ENCODE results near the gene FBXW2.
"Not testable (repeated sequence)": the region's sequence is repeated elsewhere in the genome, so short reads cannot be mapped to it uniquely, and the experiment has no call there.

Gene FBXW2

DNA sequence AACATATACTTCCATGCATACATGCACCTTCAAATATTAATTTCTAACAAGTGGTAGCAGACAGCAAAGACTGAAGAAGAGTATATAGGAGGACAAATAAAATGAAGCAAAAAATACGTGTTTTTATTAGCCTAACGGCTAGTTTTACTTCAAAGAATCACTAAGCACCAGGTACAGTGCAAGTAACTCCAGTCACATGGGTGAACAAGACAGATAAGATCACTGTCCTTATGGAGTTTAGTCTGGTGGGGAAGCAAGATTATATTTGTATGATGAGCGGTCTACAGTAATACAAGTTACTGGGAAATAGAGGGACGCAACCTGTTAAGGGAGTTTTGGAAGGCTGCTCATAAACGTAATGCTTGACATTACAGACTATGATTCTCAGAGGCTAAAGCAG is 16.0 kb downstream of the FBXW2 start:
- no peak for DNase-seq

DNA sequence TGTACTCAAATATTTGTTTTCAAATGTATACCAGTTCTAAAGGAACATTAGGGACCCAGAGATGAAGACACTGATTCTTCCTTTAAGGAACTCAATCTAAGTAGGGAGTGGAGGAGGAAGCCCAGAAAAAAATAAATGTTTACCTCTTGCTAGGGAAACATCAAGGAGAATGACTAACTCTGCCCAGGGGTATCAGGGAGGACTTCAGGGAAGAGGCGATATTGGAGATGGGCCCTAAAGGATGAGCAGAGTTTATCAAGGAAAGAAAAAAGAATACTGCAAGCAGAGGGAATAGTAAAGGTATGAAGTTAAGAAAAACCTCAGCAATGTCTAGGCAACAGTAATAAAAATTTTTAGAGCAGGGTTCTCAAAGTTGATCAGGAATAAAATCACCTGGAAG is 16.4 kb downstream of the FBXW2 start:
- DNase-seq, result no peak

DNA sequence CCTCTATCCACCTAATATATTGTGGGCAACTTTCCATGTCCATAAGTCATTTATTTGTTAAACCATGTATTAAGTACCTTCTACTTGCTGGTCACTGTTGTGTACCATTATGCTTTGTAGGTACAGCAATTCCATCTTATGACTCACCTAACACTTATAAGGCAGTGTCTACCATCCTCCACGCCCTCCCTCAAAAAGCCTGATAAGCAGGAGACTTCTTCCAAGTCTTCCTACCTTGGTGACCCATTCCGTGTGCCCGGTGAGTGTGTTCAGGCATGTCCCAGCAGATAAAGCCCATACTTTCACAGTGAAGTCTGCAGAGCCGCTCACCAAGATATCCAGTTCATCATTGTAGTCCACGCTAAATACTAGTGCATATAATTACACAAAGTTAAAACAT is 17.4 kb downstream of the FBXW2 start:
- no peak for DNase-seq

DNA sequence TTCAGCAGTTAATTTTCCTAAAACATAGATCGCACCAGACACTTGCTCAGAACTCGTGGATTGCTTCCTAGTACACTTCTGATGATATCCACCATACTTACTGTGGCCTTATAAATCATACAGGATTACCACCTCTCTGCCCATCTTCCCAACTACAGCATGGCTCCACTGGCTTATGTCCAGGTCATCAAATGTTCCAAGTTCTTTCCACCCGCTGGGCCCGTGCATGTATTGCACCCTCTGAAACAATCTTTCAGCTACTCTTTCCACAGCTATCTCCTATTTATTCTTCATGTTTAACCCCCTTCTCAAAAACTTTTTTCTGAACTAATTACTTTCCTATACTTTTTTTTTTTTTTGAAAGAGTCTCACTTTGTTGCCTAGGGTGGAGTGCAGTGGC is 18.5 kb downstream of the FBXW2 start:
- DNase-seq, result no peak

DNA sequence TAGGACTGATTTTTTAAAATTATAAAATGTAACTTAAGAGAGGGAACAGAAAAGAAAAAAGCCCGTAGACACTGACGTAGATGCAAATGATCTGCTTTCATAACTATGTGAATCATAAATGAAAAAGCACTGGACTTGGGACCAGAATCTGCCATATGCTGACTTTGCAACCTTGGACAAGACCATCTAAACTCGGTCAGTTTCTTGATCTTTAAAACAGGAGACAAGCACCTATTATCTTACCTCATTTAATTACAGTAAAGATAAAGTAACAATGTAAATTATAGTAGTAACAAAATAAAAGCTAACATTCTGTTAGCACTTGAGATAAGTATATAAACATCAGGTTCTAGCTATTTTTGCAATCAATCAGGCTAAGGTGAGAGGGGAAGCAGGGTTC is 20.0 kb downstream of the FBXW2 start:
- no peak for DNase-seq

DNA sequence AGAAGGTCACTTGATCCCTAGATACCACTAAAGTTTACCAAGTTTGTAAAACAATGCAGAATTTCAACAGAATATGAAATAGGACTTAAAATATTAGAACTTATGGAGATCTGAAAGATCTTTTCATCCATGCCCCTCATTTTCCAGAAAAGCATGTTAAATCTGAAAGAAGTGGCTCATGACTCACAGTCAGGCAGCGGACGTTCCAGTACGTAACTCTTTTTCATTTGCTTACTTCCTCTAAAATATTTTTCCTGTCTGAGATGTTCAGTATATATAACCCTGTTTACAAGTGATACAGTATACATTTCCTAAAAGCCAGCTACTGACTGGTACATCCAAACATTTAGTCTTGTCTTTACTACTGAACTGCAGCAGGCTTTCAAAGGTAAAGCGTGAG is 22.3 kb downstream of the FBXW2 start:
- no peak for DNase-seq

DNA sequence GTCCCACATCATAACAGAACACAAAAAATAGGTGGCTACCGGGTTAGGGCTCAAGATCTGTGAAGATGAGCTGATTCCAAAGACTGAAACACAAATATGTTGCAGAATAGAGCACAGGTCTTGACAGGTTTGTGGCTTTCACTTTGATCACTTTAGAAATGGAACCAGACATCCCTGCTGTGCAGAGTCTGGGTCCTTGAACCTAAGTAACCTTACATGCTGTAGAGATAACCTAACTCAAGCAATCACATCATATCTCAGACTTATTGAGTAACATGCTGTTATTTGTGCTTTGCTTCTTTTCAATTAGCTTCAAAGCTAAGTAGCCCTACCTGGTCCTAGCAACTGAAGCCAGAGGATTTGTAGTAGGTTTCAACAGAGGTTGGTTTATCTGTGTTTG is 24.3 kb downstream of the FBXW2 start:
- DNase-seq, result no peak

DNA sequence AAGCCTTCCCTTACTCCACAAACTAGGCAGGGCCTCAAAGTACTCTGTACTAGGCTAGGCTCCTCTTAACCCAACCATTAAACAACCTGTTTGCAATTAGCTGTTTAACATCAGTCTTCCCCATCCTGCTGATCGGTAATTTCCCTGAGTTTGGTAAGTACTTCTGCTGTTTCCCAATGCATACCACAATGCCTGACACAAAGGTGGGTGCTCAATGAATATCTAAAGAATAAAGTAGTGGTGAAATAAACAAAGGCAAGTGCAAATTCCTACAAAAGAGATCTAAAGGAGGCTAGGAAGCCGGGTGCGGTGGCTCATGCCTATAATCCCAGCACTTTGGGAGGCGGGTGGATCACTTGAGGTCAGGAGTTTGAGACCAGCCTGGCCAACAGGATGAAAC is 25.0 kb downstream of the FBXW2 start:
- DNase-seq, result no peak

DNA sequence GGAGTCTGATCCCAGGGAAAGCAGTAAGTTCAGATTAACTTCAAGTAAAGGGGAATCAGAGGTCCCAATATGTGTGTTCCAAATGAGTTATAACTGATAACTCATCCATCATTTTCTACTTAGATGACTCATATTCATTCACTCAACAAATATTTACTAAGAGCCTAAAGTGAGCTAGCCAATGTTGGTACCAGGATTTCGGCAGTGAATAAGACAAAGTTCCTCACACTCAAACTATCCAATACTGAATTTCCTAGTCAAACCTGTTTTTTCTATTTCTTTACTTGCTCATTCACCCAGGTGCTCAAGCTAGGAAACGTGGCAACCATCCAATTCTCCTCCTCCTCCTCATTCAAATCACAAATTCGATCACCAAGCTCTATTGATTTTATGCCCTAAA is 25.8 kb downstream of the FBXW2 start:
- DNase-seq, result no peak

DNA sequence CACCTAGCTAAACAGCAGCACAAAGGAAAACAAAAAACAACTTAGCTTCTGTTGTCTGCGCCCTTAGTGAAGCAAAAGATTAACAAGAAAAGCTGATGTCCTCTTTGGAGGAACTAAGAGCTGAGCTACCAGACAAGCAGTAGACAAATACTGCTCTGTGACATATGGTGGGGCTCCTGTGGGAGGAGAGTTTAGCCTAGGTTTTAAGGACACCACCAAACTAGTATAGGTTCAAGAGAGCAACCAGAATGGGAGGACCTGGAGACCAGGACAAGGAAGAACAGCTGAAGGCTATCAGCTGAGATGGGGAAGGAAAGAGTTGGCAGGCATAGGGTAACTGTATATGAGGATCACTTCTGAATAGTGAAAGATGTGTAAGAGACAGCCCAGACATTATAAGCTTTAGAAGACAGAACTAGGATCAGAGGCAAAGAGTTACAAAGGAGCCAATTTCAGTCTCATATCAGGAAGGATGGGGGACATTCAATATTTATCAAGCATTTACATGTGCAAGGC is 27.2 kb downstream of the FBXW2 start:
- DNase-seq, result no peak

DNA sequence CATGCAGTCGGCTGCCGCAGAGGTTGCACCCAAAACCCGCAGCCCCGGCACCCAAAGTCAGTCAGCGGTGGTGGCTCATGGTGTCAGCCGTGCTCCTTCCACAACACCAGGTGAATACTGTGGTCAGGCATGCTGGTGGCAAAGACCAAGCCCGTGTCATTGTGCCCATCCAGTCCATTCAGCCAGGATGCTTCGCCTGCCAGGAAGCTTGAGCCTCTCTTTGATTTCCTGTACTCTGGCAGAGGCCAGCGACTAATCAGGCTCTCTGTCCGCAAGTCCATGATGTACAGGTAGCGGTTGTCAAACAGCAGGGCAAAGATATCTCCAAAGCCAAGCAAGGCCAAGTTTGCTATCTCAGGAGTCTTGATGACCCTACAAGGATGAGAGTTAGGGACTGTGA is 28.7 kb downstream of the FBXW2 start:
- DNase-seq, result no peak

DNA sequence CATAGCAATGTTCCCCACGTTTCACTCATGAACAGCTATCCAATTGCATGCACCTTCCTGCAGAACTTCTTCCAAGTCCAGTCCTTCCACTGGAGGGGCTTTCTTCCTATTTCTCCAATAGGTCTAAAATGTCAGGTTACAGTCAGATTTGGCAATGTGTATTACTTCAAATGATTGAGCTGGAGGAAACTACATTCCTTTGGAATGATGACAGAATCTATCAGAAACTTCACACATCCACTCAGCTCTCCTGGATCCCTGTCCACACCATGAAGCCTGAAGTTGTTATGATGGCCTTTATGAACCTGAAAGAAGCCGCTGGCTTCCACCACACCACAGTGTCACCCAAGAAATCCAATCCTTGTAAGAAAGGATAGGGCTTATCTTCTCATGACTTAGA is 32.2 kb downstream of the FBXW2 start:
- DNase-seq, result no peak

DNA sequence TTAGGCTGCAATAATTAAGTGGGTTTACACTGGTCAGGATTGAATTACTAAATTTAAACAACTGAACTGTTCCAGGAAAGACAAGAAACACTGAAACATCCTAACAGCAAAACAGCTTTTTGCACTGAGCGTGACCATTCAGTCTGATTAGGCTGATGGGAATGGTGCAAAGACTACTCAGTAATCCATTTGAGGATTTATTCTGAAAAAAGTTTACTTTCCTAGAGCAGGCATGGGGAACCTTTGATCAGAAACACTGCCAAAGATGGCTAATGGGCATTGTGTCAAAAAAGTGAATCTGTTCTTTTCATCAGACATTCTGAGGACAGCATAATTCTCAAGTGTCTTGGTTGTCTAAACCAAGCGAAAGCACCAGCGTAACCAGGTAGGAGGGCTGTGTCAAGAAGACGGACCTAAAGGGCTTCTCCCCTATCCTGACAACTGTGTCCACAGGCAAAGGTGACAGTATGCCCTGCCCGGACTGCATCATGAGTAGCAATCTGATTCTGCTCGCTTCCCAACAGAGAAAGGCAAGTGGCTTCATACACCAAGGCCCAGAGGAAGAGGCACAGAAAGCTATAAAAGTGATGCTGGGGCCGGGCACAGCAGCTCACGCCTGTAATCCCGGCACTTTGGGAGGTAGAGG is 33.3 kb downstream of the FBXW2 start:
- DNase-seq, result no peak

DNA sequence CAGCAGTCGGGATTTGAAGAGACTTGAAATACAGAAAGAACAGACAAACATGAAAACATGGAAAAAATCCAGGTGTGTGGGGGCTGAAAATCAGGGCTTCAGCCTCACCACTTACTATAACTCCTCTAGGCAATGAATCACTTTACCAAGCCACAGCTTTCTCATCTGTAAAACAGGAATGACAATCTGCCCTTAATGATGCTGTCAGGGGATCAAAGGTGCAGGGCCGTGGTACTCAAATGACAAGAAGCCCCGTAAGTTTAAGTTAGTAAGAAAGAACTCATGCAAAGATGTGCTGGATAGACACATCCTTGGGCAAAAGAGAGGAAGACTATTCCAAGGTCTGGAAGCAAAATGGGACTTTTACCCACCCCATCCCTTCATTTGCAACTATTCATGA is 34.7 kb downstream of the FBXW2 start:
- DNase-seq, result no peak

DNA sequence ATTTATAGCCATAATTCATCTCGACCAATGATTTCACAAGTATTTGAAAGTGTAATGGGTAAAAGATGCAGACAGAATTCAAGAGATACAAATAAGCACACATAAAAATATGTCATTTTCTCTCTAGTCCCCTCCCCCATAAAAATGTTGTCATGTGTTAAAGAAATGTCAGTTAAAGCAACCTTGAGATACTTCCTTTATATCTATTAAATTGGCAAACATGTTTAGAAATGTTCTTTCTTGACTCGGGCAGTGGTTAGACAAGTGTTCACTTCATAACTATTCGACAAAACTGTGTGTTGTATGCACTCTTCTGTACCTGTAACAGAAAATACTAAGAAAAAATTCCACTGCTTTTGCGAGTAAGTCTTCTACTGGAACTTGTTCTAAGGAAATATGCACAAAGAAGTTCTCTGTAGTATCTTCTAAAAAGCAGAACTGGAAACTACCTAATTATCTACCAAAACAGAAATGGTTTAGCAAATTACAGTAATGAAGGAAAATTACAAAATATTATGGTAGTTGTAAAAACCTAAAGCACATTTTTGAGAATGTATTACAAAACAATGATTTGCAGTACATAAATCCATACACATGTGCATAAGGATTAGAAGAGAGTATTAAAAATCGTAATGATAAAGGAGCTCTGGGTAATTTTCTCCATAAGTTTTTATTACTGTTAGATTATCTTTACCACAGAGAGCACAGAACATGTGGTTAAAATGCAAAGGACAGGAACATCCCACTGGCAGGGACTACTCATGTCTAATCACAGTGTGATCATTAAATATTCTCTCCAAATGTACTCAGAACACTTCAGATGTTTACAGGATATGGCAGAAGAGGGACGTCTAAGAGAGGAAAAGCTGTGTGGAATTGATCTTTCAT is 35.9 kb downstream of the FBXW2 start:
- DNase-seq, result no peak

DNA sequence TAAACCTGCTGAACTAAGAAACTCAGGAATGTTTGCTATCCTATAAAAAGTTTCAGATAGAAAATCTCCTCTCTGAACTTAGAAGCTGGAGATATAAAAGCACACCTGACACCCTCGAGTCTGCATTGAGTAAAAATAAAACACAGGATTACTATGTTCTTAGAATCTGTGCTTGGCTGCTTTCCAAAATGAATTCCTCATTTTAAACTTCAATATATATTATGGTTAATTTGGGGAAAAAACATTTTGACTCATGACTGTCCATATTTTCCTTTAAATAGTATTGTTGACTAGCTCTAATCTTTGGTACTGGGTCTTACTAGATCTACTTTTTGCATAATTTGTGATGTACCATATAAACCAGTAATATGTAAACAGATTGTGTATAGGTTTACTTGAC is 36.7 kb downstream of the FBXW2 start:
- DNase-seq, result no peak

DNA sequence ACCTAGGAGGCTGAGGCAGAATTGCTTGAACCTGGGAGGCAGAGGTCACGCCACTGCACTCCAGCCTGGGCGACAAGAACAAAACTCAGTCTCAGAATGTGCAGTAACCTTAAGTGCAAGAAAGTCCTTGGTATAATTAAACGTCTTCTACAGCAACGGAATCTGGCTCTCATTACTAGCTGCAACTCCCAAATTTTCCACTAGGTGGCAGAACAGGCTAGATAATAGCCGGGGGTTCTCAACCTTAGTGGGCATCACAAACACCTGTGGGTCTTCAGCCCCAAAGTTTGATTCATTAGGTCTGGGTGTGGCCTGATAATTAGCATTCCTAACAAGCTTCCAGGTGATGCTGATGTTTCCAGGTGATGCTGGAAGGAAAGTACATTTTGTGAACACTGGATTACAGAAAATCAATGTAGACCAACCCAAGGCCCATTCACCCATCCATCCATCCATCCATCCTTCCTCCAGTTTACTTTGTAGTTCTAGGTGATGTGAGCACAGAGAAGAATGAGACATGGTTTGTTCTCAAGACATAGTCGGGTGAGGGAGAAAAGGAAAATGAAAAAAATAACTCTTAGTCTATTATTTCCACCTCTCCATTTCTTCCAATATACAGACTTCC is 37.3 kb downstream of the FBXW2 start:
- peak; percentile 35 for DNase-seq

DNA sequence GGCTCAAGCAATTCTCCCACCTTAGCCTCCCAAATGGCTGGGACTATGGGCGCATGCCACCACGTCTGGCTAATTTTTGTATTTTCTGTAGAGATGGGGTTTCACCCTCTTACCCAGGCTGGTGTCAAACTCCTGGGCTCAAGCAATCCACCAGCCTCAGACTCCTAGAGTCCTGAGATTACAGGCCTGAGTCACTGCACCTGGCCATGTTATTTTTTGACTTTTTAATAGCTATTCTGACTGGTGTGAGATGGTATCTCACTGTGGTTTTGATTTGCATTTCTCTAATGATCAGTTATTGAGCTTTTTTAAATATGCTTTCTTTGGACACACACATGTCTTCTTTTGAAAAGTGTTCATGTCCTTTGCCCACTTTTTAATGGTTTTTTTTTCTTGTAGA is 38.2 kb downstream of the FBXW2 start:
- DNase-seq, result no peak

DNA sequence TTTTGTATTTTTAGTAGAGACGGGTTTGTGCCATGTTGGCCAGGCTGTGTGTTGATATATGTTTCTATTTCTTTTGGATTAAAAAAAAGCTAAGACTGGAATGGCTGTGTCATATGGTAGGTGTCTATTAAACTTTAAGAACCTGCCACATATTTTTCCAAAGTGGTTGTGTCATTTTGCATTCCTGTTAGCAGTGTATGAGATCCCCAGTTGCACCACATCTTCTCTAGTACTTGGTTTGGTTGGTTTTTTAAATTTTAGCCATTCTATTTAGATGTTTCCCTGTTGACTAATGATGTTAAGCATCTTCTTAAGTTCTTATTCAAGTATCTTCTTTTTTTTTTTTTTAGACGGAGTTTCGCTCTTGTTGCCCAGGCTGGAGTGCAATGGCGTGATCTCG is 42.8 kb downstream of the FBXW2 start:
- no peak for DNase-seq

DNA sequence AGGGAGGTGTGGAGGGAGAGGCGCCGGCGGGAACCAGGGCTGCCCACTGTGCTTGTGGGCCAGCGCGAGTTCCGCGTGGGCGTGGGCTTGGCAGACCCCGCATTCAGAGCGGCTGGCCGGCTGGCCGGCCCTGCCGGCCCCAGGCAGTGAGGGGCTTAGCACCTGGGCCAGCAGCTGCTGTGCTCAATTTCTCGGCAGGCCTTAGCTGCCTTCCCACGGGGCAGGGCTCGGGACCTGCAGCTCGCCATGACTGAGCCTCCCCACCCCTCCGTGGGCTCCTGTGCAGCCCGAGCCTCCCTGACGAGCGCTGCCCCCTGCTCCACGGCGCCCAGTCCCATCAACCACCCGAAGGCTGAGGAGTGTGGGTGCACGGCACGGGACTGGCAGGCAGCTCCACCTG is 46.9 kb downstream of the FBXW2 start:
- DNase-seq, result not testable (repeated sequence)

DNA sequence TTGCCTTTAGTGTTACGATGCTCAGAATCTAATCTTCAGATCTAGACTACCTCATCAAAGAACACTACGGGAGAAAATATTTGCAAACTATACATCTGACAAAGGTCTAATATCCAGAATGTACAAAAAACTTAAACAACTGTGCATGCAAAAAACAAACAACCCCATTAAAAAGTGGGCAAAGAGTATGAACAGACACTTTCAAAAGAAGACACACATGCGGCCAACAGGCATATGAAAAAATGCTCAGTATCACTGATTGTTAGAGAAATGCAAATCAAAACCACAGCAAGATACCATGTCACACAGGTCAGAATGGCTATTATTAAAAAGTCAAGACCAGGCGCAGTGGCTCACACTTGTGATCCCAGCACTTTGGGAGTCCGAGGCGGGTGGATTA is 47.9 kb downstream of the FBXW2 start:
- no peak for DNase-seq

DNA sequence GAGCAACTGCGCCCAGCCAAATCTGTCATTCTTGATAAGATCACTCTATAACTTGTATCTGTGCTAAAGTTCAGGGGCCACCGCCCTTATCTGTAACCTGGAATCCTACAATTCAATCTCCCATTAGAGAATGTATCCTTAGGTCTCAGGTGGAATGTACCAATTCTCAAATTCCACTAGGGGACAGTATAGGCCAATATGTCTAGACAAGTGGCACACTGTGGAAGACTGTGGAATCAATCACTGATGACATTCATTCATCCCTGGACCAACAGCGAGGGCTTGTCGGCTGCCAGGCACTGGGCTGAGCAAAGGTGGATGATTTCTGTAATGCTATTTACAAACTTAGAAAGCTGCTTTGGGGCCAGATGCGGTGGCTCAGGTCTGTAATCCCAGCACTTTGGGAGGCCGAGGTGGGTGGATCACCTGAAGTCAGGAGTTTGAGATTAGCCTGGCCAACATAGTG is 50.2 kb downstream of the FBXW2 start:
- no peak for DNase-seq

DNA sequence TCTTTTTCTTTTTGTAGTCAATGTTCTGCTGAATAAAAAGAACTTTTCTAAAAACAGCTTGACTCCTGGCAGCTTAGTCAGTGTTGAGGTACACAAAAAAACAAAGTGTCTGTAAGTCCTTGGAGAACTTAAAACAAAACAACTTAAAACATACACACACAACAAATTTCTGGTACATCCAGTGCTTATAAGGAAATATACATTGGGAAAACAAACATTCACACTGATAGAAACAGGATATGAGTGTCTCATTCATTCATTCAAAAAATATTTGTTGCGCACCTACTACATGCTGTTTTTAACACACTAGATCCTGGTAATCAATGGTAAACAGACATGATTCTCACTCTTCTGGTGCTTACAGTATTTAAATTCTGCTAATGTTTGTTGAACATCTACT is 51.5 kb downstream of the FBXW2 start:
- DNase-seq, result no peak

DNA sequence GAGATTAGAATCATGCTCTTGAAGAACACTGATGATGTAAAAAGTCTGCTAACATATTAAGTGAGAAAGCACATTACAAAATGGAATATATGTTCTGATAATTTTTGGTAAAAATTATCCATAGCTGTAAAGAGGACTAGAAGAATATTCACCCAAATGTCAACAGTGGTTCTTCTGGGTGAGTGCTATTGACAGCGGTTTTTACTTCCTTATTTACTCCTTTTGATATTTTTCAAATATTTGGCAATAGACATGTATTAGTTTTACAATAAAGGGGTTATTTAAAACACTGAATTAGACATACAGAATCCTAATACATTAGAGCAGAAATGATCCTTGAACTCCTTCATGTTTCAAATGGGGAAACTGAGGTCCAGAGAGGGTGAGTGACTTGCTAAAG is 52.0 kb downstream of the FBXW2 start:
- no peak for DNase-seq
